GM19467 (cell line): Measurements from ENCODE around the gene ANO3.

Experiments used
- ATAC-seq: cut with Tn5 transposase; IDR thresholded peaks from one replicate; pipeline ENCODE4 v1.9.1; 2021; ENCODE audit warnings: mild to moderate bottlenecking, moderate library complexity; ENCODE audit not compliant: unreplicated experiment

Gene ANO3

GRCh38 chr11:26483108-26483507 is 151.2 kb downstream of the ANO3 start:
- ATAC-seq = no peak

GRCh38 chr11:26490546-26490945 is 158.6 kb downstream of the ANO3 start:
- ATAC-seq = no peak

GRCh38 chr11:26493616-26494015 is 161.7 kb downstream of the ANO3 start:
- no peak for ATAC-seq

GRCh38 chr11:26507229-26507628 is 175.3 kb downstream of the ANO3 start:
- no peak for ATAC-seq

- no peak for ATAC-seq
These were observed 178.2 kb downstream of the ANO3 start for GRCh38 chr11:26510164-26510563.

- ATAC-seq = no peak
These were observed 178.8 kb downstream of the ANO3 start for GRCh38 chr11:26510756-26511155.

- no peak for ATAC-seq
These were observed 180.3 kb downstream of the ANO3 start for GRCh38 chr11:26512196-26512595.

GRCh38 chr11:26519469-26519868 is 187.5 kb downstream of the ANO3 start:
- no peak for ATAC-seq

GRCh38 chr11:26522912-26523610 is 191.1 kb downstream of the ANO3 start:
- no peak for ATAC-seq

- no peak for ATAC-seq
These were observed 195.8 kb downstream of the ANO3 start for GRCh38 chr11:26527685-26528084.

GRCh38 chr11:26537341-26537740 is 205.4 kb downstream of the ANO3 start:
- no peak for ATAC-seq

- no peak for ATAC-seq
These were observed 207.6 kb downstream of the ANO3 start for GRCh38 chr11:26539517-26539916.

- no peak for ATAC-seq
These were observed 209.9 kb downstream of the ANO3 start for GRCh38 chr11:26541870-26542269.

GRCh38 chr11:26549176-26549575 is 217.2 kb downstream of the ANO3 start:
- no peak for ATAC-seq

GRCh38 chr11:26550022-26550421 is 218.1 kb downstream of the ANO3 start:
- ATAC-seq = no peak

GRCh38 chr11:26551186-26551801 is 219.4 kb downstream of the ANO3 start:
- no peak for ATAC-seq

- no peak for ATAC-seq
These were observed 221.3 kb downstream of the ANO3 start for GRCh38 chr11:26553182-26553581.

GRCh38 chr11:26554455-26554854 is 222.5 kb downstream of the ANO3 start:
- no peak for ATAC-seq

GRCh38 chr11:26556582-26556981 is 224.7 kb downstream of the ANO3 start:
- no peak for ATAC-seq

- ATAC-seq = no peak
These were observed 225.7 kb downstream of the ANO3 start for GRCh38 chr11:26557666-26558065.

- ATAC-seq = no peak
These were observed 226.3 kb downstream of the ANO3 start for GRCh38 chr11:26558190-26558589.

- no peak for ATAC-seq
These were observed 237.7 kb downstream of the ANO3 start for GRCh38 chr11:26569646-26570045.
